ENCODE results near the gene CHRND. TPM values are rescaled to one million over a fixed set of nuclear protein-coding genes. Genes with fewer than 3 reads are reported as not detected.
"Not testable (repeated sequence)": the region's sequence is repeated elsewhere in the genome, so short reads cannot be mapped to it uniquely, and the experiment has no call there.

CHRND gene
- total RNA-seq, 1 donor from 2014 or later, result not detected

DNA sequence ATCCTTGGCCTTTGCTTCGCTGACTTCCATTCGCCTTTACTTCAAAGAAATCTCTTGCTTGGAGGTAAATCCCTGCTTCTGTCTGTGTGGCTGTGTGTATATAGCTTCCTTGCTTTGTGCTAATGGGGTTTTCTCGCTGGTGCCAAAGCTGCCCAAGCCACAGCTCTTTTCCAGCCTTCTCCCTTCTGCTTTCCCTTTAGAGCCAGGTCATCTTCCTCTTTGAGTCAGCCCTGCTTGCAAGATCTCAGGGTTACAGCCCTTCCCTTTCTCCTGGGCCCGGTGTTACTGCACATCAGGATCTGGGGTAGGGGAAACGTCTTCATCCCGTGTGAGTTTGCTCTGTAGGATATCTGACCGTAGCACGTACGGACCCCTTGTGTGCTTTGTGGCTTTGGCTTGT lies 43.6 kb downstream of the CHRND start:
- intact Hi-C loops (cut with DNase I), result no loop called here
- Histone ChIP-seq H3K27me3 (no peaks in the 10 kb centered on the region), H3K4me1 (no peaks in the 10 kb centered on the region), H3K4me3 (no peak overlapping the region), H3K36me3 (peaks cover 69 to 98% of the 10 kb centered on the region in 2 donors), H3K27ac (no peak overlapping the region), H3K9me3 (no peaks in the 10 kb centered on the region)
- no peak for DNase-seq (ENCODE audit: low spot score in 2 of 2)
- TF ChIP-seq, protein P1, sequence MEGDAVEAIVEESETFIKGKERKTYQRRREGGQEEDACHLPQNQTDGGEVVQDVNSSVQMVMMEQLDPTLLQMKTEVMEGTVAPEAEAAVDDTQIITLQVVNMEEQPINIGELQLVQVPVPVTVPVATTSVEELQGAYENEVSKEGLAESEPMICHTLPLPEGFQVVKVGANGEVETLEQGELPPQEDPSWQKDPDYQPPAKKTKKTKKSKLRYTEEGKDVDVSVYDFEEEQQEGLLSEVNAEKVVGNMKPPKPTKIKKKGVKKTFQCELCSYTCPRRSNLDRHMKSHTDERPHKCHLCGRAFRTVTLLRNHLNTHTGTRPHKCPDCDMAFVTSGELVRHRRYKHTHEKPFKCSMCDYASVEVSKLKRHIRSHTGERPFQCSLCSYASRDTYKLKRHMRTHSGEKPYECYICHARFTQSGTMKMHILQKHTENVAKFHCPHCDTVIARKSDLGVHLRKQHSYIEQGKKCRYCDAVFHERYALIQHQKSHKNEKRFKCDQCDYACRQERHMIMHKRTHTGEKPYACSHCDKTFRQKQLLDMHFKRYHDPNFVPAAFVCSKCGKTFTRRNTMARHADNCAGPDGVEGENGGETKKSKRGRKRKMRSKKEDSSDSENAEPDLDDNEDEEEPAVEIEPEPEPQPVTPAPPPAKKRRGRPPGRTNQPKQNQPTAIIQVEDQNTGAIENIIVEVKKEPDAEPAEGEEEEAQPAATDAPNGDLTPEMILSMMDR (IDR thresholded peaks at IDR 0.05), result no peak

DNA sequence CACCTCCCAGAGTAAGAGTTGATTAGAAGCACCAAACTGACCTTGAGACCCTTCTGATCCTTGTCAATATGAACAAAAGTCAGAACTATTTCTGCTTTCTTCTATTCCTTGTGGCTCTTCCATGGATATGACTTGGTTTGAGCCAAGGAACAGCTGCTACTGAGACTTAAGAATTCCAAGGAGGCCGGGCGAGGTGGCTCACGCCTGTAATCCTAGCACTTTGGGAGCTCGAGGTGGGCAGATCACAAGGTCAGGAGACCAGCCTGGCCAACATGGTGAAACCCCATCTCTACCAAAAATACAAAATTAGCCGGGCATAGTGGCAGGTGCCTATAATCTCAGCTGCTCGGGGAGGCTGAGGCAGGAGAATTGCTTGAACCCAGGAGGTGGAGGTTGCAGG lies 44.5 kb downstream of the CHRND start:
- H3K4me3 ChIP-seq; H3K4me1 ChIP-seq; intact Hi-C loops (cut with DNase I); H3K27me3 ChIP-seq; H3K27ac ChIP-seq; DNase-seq (ENCODE audit: low spot score in 2 of 2); H3K9me3 ChIP-seq: not testable (repeated sequence)
- peaks cover 63 to 98% of the 10 kb centered on the region in 2 donors for H3K36me3 ChIP-seq

DNA sequence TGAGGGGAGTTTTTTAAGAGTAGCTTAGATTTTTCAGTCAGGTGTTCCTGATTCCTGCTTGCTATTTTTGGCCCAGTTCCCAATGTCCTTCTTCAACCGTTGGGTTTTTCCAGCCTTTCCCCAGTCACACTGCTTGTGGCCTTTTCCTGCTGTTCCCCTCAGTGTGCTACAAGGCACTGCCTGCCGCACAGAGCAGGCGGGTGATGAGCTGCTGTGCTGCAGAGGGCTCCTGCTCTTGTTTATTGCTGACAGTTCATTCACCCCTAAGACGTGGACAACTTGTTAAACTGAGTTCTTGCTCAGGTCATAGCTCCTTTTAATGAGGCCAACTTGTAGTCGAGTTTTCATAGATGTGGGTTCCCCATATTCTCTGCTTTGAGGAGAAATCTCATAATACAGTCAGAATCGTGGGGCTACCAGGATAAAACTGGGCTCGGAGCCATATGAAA lies 45.1 kb downstream of the CHRND start:
- H3K27me3 ChIP-seq, result no peaks in the 10 kb centered on the region
- no peaks in the 10 kb centered on the region for H3K9me3 ChIP-seq
- TF ChIP-seq, protein P1 (IDR thresholded peaks at IDR 0.05), result no peak
- no peak overlapping the region for H3K4me3 ChIP-seq
- no peaks in the 10 kb centered on the region for H3K4me1 ChIP-seq
- intact Hi-C loops (cut with DNase I), result no loop called here
- DNase-seq (ENCODE audit: low spot score in 2 of 2), result no peak
- no peak overlapping the region for H3K27ac ChIP-seq
- H3K36me3 ChIP-seq, result peaks cover 59 to 93% of the 10 kb centered on the region in 2 donors

DNA sequence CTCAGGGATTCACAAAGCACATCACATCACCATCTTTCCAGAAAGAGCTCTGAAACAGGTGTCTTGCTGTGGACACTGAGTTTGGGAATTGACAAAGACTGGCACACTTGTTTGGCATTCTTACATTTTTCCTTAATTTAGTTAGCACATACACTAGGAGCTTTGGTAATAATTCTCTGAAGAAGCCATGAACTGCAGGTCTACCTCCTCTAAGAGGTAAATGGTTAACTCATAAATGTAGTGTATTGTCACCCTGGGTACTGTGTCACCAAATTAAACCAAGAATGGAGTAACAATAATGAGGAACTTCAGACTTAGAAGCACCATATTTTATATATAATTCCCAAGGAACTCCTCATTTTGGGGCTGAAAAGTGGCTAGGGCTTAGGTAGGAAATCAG lies 47.1 kb downstream of the CHRND start:
- Histone ChIP-seq H3K27ac (no peak overlapping the region), H3K4me1 (no peaks in the 10 kb centered on the region), H3K9me3 (no peaks in the 10 kb centered on the region), H3K36me3 (peaks cover 40 to 73% of the 10 kb centered on the region in 2 donors), H3K4me3 (no peak overlapping the region), H3K27me3 (no peaks in the 10 kb centered on the region)
- TF ChIP-seq, protein P1 (IDR thresholded peaks at IDR 0.05), result no peak
- intact Hi-C loops (cut with DNase I), result no loop called here
- no peak for DNase-seq (ENCODE audit: low spot score in 2 of 2)

DNA sequence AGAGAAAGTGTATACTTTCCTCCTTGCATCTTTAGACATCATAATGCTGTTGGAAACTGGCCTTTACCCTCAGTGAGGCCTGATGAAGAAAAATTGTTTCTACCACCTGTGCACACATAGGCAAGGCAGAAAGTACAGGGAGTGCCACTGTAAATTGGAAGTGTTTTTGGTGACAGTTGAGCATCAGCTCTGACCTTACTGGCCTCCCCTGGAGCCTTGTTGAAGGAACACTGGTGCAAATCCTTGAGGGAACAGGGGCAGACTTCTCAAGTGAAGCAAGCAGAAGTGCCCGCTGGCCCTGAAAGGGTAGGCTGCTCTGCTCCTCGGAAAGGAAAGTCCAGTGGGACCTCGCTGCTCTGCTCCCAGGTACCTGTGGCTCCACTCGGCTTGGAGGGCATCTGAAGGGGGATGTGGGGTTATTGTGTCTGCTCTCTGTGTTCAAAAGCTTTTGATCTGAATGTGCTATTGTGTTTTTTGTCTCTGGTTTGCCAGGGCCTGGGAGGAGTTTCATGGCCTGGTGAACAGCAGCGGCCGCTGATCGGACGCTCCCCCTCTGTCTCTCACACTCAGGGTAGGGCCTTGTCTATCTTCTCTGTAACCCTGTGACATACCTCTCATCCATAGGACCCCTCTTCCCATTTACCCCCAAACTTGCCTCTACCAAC lies 47.9 kb downstream of the CHRND start:
- Histone ChIP-seq H3K27ac (no peak overlapping the region), H3K36me3 (peaks cover 31 to 65% of the 10 kb centered on the region in 2 donors), H3K4me3 (no peak overlapping the region), H3K9me3 (no peaks in the 10 kb centered on the region), H3K4me1 (no peaks in the 10 kb centered on the region), H3K27me3 (no peaks in the 10 kb centered on the region)
- no peak for DNase-seq (ENCODE audit: low spot score in 2 of 2)
- TF ChIP-seq, protein P1 (IDR thresholded peaks at IDR 0.05), result no peak
- intact Hi-C loops (cut with DNase I), result no loop called here

DNA sequence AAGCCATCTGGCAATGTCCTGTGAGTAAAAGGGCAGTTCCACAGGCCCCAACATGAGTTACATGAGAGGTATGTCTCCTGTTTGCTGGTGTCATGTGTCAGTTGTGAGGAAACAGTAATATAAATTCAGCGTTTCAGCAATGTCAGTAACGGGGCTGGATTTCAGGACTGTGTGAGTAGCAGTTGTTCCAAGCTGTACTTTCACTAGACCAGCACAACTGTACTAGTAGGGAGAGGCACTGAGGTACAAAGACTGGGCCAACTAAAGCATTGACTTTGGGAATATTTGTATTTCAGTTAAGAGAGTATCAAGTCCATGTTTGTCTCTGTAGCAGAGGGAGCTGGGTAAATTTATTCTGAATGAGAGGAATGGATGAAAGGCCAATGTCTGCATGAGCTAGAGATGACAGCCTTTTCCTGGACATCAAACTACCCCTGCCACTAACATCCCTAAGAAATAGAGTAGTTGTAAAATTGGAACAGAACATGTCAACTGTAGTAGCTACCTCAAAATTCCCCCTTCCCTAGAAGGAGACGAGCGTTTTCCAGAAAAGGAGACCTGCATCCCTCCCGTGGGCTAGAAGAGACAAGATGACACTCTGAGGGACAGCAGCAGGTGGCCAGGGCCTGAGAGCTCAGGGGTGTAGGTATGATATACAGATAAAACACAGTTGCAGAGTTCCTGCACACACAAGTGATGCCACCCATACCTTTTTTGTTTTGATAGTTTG lies 48.9 kb downstream of the CHRND start:
- no peak overlapping the region for H3K27ac ChIP-seq
- no peaks in the 10 kb centered on the region for H3K4me1 ChIP-seq
- intact Hi-C loops (cut with DNase I), result no loop called here
- no peak for DNase-seq (ENCODE audit: low spot score in 2 of 2)
- H3K9me3 ChIP-seq, result no peaks in the 10 kb centered on the region
- no peak overlapping the region for H3K4me3 ChIP-seq
- TF ChIP-seq, protein P1 (IDR thresholded peaks at IDR 0.05), result no peak
- H3K27me3 ChIP-seq, result no peaks in the 10 kb centered on the region
- peaks cover 23 to 55% of the 10 kb centered on the region in 2 donors for H3K36me3 ChIP-seq

Measured in ascending aorta (tissue), 2 donors.